HG03520 (cell line): ENCODE data around the gene SLC25A22.

Experiments used
- ATAC-seq: cut with Tn5 transposase; IDR thresholded peaks from one replicate; pipeline ENCODE4 v1.9.1; 2021; ENCODE audit warnings: mild to moderate bottlenecking, moderate library complexity; ENCODE audit not compliant: unreplicated experiment

SLC25A22 gene

DNA sequence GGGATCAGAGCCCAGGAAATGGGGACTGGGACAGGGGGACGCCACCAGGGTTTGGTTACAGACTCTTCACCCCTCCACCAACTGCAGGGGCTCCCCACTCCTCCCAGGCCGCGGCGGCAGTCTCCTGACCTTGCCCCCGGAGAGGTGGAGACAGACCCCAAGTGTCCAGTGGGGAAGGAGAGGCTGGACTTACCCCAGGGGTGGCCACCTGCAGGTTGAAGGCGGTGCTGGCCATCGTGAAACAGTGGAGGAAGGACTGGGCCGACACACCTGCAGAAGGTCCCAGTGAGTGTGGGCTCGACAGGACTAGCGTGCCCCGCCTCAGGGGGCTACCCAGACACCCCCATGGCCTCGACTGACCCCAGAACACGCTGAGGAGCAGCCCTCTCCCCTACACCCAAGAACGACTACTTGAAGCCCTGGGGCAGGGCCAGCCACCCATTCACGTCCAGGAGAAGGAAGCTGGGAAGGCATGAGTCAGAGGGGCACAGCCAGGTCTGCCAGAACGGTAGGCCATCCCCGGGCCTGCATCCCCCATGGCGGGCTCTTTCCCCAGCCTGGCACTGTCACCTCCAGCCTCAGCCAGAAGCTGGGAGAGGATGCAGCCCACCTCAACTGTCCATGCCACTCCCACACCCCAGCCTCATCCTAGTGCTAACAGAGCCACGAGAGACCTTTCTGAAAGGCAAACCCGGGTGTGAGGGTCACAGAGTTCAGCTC lies 23.0 kb downstream of the SLC25A22 start:
- ATAC-seq: no peak

DNA sequence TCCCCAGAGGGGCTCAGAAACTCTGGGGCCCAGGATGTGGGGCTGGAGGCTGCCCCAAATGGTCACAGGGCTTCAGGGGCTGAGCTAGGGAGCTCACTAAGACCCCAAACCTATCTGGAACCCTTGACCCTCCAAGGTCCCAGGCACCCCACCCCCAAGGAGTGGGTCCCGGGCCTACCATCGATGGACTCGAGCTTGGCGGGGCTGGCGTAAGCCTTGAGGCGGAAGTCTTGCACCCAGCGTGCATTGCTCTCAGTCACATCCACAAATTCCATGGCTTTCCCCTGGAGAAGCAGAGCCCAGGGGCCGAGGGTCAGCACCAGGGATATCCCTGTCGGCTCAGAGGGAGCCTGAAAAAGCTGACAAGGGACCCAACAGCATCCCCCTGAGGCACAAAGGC lies 24.3 kb downstream of the SLC25A22 start:
- no peak for ATAC-seq

DNA sequence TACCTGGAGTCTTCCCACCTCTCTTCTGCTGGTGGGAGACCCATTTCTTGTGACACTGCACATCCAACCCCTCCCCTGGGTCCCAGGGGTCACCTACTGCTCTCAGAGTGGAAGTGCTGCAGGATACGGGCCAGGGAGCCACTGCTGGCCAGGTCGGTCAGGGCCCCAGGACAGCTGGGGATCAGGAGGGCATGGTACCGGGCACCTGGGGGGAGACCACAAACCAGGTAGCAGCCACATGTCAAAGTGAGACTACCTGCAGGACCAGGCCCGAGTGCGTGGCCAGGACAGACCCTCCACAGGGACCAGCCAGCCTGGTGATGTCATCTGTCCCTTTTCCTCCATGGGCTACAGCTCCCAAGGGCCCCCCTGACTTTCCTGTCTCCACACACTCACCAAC lies 24.7 kb downstream of the SLC25A22 start:
- ATAC-seq: no peak

DNA sequence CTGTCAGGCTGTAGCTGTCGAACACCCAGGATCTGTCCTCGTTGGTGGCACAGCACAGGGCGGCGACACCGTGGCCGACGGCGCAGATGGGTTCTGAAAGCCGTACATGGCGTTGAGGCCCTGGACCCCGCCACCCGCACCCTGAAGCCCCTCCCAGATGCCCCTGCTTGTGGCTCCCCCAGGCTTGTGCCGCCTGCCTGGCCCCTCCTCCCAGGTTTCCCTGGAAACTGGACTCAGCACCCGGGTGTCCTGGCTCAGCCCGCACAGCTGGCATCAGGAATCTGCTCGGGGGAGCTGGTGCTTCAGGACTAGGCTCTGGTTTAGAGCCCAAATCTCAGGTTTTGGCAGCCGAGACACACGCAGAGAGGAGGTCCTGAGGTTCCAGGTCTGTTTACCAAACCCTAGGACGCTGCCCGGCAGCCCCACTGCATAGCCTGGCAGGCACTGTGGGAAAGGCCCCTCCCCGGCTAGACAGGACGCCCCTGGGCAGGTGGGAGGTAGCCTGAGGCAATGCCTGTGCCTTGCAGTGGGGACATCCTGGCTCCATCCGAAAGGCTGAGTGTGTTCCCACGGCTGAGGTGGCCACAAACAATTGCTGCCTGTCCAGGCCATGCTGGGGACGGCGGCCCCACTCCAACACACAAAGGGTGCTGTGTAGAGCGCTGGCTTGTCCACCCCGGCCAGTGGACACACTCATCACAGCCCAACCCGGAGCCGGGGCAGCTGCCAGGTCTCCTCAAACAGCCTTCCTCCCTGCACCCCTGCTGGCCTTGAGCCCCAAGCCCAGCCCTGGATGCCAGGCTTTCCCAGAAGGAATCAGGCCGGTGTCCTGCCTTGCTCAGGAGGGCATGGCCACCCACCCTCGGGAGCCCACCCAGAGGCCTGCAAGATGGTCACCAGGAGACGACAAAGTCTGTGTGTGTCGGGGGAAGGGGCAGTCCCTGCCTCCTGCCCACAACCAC lies 25.4 kb downstream of the SLC25A22 start:
- ATAC-seq: no peak

DNA sequence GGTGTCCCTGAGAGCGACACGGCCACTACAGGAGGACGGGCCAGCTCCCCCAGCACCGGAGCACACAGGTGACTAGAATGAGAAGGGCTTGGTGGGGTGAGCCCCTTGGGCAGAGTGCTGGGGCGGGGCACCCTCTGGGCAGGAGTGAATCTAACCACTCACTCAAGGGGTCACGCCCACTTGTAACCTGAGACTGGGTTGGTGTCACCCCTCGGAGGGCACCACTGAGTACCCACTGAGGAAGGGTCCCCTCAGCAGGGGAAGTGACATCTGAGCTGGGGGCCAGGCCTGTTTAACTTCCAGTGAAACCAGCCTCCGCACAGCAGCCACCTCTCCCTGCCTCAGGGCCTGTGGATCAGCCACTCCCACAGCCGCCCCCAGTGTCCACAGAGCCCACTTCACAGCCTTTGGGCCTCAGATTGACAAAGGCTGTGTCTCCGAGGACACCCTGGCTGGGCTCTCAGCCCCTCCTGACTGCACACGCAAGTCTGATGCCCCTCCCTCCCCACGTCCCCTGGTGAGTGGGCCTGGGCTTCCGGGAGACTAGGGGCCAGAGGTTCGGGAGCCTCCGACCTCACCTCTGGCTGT lies 26.4 kb downstream of the SLC25A22 start:
- no peak for ATAC-seq

DNA sequence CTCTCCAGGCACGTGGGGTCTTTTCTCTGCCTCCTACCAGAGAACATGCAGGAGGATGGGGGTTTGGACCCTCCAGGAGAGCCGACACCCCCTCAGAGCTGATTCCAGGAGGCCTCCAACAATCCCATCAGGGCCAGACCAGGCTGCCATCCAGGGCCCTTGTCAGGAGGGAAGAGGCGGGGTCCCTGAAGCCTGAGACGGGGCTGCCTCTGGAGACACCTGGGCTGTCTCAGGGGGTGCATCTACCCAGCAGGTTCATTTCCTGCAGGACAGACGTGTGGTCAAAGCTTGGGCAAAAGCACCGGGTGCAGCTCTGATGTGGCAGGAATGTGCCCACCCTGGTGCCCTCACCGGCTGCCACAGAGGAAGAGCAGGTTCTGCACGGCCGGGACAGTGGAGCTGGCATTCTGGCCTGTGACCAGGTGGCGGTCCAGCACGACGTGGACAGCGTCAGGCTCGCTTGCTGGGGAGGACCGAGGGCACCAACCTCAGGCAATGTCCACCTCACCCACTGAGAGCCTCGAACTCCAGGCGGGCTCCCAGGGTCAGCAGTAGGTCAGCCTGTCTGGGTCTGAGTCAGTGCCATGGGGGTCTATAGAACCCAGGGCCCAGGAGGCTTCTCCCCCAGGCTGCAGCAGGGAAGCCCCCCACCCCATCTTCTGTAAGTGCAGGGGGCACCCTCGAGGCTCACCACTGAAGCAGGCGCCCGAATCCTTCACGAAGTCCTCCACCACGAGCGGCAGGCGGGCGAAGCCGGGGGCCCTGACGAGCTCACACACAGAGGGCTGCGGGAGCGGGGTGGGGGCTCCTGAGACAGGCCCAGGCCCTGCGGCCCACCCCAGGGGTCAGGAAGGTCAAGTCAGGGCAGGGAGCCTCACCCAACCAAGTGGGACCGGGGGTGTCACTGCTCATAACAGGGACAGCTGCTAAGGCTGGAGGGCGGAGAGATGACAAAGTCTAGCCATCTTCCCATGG lies 27.2 kb downstream of the SLC25A22 start:
- no peak for ATAC-seq

DNA sequence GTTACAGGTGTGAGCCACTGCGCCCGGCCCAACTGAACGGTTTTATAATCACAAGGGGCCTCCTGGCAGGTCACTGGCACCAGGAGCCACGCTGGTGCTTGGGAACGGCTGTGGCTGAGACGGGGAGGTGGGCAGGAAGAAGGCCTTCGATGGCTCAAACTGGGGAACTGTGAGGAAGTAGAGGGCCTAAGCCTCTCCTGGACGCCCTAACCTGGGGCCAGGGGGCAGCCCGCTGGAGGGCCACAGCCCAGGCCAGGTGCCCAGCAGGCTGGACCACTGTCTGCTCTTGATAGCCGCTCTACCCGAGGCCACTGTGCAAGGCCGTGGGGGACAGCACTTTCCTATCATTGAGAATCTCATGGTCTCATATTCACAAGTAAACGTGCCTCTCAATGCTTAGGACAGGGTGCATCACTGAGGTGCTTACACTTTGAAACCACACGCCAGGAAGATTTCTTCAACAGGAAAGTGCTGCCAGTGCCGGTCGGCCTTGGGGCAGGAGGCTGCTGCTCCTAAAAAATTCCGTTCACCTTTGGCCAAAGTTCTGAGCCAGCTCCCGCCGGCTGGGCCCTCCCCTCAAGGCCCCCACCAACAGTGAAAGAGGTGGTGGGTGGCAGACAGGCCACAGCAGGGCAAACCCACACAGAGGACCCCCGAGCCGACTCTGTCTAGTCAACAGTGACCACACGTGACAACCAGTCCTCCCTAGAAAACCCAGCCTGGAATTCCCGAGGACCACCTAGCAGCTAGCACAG lies 28.0 kb downstream of the SLC25A22 start:
- ATAC-seq: no peak

DNA sequence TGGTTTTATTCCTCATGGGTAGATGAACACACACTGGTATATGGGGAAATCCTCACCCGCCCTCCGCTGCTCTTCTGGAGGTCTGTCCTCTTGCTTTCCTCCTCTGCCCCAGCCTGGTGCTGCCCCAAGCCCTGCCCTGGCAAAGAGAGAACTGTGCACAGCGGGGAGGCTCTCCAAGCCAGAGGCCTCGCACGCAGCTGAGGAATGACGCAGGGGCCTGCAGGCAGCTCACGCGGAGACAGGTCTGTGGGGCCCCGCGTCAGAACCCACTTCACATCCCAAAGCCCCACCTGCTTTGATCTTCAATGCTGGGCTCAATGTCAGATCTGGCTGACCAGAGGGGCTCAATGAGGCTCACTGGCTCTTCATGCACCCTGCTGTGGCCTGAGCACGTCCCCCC lies 30.8 kb downstream of the SLC25A22 start:
- no peak for ATAC-seq

DNA sequence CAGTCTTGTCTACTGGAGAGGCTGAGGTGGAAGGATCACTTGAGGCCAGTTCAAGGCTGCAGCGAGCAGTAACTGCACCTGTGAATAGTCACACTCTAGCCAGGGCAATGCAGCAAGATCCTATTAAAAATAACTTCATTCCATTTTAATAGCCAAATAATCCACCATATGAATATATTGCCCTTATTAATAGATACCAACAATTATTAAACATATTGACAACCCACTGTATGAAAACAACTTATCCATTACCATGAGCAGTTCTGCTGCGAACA lies 31.2 kb downstream of the SLC25A22 start:
- ATAC-seq: no peak

DNA sequence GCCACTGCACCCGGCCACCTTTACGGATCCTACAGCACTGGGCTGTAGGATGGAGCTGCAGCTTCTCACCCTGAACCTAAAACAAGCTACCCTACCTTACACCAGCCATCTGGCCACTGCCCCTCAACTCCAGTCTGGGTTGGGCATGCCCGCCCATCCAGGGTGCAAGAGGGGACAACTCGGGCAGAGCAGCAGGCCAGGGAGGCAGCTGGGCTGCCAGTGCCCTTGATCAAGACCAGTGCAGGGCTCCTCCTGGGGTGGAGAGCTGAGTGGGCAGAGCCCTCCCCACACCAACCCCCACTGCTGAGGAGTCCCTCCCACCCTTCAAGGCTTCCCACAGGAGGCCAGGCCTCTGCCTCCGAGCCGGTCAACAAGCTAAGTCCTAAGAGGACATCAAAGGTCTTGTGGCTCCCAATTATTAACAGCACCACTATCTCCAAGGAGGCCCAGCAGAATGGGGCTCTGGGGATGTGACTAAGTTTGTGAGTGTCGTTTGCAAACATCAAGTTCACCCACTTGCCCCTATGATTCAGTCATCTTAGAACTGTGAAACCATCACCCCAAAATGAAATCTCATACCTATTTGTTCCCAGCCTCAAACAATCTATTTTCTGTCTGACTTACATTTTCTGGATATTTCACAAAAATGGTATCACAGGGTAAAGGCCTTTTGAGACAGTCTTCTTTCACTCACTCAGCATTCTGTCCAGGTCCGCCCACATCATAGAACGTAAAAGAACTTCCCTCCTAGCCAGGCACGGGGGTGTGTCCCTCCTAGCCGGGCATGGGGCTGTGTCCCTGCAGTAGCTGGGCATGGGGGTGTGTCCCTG lies 31.8 kb downstream of the SLC25A22 start:
- ATAC-seq: no peak

DNA sequence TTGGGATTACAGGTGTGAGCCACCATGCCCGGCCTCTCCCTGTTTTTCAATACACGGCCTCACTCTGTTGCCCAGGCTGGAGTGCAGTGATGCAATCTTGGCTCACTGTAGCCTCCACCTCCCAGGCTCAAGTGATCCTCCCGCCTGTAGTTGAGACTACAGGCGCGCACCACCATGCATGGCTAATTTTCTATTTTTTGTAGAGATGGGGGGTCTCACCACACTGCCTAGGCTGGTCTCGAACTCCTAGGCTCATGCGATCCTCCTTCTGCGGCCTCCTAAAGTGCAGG lies 32.3 kb downstream of the SLC25A22 start:
- ATAC-seq: no peak

DNA sequence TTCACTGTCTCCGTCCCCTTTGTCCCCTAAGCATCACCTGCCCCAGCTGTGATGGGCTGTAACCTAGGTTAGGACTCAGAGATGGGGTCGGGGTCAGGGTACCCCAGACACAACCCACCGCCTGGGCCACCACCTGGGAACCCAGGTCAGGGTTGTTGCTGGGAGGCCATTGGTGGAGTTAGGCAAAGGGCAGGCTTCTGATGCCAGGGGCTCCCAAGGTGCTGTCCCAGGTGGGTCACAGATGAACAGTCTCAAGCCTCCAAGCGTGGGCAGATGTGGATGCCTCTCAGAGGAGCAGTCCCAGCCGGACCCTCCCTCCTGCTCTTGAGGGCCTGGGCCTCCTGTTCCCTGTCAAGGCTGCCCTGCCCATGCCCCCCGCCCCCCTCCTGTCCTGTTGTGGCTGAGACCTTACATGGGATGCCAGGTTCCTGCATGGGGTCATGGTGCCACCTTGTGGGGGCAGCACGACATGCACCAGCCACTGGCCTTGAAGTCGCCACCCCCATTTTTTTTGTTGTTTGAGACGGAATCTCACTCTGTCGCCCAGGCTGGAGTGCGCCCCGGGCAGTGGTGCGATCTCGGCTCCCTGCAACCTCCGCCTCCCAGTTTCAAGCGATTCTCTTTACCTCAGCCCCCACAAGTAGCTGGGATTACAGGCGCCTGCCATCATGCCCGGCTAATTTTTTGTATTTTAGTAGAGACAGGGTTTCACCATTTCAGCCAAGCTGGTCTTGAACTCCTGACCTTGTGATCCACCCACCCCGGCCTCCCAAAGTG lies 32.9 kb downstream of the SLC25A22 start:
- ATAC-seq: no peak

DNA sequence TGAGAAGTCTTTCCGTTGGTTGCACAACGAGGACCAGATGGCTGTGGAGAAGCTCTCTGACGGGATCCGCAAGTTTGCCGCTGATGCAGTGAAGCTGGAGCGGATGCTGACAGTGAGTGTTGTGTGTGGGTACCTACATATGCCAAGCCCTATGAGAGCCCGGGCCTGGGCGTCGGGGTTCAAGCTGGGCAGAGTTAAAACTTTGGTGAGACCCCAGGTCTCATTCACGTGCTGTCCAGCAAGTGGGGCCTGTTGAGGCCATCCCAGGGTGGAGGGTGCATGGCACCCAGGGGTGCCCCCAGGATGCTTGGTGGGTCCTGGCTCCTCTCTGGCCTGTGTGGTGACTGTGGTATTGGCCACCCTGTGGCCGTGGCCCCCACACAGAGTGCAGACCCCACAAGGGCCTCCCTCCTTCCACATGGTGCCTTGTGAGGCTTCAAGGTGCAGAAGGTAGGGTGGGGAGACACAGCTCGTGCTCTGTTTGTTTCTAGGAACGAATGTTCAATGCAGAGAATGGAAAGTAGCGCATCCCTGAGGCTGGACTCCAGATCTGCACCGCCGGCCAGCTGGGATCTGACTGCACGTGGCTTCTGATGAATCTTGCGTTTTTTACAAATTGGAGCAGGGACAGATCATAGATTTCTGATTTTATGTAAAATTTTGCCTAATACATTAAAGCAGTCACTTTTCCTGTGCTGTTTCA lies 33.6 kb downstream of the SLC25A22 start:
- no peak for ATAC-seq

DNA sequence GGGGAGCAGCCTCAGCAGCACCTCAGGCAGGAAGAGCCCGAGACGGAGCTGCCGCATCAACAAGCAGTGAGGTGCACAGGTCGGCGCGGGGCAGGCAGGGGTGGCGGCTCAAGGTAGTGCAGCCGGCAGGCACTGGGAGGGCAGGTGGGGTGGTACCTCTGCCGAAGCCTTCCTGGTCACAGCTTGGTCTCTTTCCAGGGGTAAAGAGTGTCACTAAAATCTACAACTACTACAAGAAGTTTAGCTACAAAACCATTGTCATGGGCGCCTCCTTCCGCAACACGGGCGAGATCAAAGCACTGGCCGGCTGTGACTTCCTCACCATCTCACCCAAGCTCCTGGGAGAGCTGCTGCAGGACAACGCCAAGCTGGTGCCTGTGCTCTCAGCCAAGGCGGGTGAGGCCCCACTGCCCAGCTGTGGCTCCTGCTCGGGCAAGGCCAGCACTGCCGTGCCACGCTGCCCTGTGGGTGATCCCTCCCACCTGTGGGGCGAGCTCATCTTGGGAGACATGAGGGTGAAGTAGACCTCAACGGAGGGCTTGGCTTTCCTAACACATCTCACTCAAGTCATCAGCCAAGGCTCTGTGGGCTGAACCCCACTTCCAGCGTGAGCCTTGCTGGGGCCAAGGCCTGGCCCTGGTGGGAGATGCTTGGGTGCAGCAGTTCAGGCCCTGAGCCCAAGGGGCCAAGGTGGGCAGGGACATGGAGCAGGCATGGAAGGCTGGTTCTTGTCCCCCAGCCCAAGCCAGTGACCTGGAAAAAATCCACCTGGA lies 34.3 kb downstream of the SLC25A22 start:
- ATAC-seq: no peak

DNA sequence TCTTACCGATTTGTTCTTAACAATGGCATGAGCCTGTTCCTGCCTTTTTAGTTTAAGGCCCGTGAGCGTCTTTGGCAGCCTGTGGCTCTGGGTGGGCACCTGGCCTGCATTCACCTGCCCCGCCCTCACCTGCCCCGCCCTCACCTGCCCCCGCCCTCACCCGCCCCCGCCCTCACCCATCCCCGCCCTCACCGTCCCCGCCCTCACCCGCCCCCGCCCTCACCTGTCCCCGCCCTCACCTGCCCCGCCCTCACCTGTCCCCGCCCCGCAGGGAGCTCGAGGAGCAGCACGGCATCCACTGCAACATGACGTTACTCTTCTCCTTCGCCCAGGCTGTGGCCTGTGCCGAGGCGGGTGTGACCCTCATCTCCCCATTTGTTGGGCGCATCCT lies 35.0 kb downstream of the SLC25A22 start:
- ATAC-seq: no peak

DNA sequence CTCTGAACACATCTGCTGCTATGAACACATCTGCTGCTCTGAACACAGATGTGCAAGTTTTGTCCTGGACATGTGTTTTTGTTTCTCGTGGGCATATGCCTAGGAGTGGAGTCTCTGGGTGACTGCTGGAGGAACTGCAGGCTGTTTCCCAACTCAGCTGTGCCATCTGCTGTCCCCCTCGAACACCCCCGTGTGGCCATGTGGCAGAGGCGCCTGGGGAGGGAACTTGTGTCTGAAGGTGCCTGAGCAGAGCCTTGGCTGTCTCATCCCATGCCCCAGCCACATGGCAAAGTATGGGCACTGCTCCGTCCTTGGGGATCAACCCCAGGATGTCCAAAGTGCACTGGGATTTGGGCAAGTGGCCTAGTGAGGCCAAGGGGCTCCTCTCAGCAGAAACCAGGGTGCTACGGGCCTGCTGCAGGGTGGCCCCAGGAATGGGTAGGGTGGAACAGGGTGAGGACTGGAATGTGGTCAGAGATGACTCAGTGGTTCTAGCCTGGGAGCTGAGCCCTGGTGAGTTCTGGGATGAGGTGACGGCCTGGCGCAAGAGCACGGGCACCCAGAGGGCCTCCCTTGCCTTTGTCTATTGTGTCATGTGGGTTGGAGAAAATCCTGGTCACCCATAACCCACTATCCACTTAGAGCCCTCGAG lies 35.5 kb downstream of the SLC25A22 start:
- ATAC-seq: no peak
